ENCODE measurements around the gene USP37. TPM values are rescaled to one million over a fixed set of nuclear protein-coding genes. Genes with fewer than 3 reads are reported as not detected.

USP37 gene
- total and polyA plus RNA-seq, 2 of the 13 experiments (the other 11 are each of a cell fraction or from before 2014, with no cell fraction given), result 6.5 to 30.6 TPM

GRCh38 chr2:218405746-218406208, 162.4 kb downstream of the USP37 start (continued):
- TF ChIP-seq NFAT5 (CRISPR knock-in tag; IDR thresholded peaks at IDR 0.05) (0 out of 2 replicates have a peak, but pooled peaks have one; percentile 21), NR2C2 (CRISPR knock-in tag; IDR thresholded peaks at IDR 0.05; ENCODE audit: borderline replicate concordance) (peak; percentile 61; the same call in 1 of the 2 replicates), ZNF547 (CRISPR knock-in tag; IDR thresholded peaks at IDR 0.05) (peak; percentile 84), SIN3B (IDR thresholded peaks at IDR 0.05; ENCODE audit: low read length) (peak; percentile 4; the same call in 1 of the 2 replicates), ZNF562 (CRISPR knock-in tag; IDR thresholded peaks at IDR 0.05; ENCODE audit: borderline replicate concordance) (no peak), ZSCAN5A (CRISPR knock-in tag; IDR thresholded peaks at IDR 0.05; ENCODE audit: borderline replicate concordance) (0 out of 2 replicates have a peak, but pooled peaks have one; percentile 39), ATM (IDR thresholded peaks at IDR 0.05; ENCODE audit: borderline replicate concordance) (no peak), ZNF34 (CRISPR knock-in tag; IDR thresholded peaks at IDR 0.05; ENCODE audit: borderline replicate concordance) (0 out of 2 replicates have a peak, but pooled peaks have one; percentile 22), KLF11 (CRISPR knock-in tag; IDR thresholded peaks at IDR 0.05) (0 out of 2 replicates have a peak, but pooled peaks have one; percentile 3), NCOA5 (CRISPR knock-in tag; IDR thresholded peaks at IDR 0.05) (0 out of 2 replicates have a peak, but pooled peaks have one; percentile 15), ZNF484 (CRISPR knock-in tag; IDR thresholded peaks at IDR 0.05; ENCODE audit: borderline replicate concordance, low read depth) (peak; percentile 76; the same call in 1 of the 2 replicates), ZNF451 (CRISPR knock-in tag; IDR thresholded peaks at IDR 0.05) (peak; percentile 57)
- TF ChIP-seq, protein P1, sequence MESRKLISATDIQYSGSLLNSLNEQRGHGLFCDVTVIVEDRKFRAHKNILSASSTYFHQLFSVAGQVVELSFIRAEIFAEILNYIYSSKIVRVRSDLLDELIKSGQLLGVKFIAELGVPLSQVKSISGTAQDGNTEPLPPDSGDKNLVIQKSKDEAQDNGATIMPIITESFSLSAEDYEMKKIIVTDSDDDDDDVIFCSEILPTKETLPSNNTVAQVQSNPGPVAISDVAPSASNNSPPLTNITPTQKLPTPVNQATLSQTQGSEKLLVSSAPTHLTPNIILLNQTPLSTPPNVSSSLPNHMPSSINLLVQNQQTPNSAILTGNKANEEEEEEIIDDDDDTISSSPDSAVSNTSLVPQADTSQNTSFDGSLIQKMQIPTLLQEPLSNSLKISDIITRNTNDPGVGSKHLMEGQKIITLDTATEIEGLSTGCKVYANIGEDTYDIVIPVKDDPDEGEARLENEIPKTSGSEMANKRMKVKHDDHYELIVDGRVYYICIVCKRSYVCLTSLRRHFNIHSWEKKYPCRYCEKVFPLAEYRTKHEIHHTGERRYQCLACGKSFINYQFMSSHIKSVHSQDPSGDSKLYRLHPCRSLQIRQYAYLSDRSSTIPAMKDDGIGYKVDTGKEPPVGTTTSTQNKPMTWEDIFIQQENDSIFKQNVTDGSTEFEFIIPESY (CRISPR knock-in tag; IDR thresholded peaks at IDR 0.05), result no peak
- TF ChIP-seq, protein P2, sequence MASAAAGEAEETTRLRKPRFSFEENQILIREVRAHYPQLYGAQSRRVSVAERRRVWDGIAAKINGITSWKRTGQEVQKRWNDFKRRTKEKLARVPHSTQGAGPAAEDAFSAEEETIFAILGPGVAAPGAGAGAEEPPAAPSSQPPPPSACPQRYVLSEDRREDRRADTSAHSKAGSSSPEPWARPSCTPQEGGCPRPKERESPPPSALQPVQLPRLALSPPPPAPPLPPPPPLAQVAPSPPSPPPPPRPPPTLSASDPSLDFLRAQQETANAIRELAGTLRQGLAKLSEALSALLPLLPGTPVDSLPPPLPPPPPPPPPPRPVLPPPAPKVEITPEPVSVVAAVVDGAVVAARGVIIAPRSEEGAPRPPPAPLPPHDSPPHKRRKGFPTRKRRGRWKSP (CRISPR knock-in tag; IDR thresholded peaks at IDR 0.05), result 0 out of 2 replicates have a peak, but pooled peaks have one; percentile 5
- TF ChIP-seq, protein P3, sequence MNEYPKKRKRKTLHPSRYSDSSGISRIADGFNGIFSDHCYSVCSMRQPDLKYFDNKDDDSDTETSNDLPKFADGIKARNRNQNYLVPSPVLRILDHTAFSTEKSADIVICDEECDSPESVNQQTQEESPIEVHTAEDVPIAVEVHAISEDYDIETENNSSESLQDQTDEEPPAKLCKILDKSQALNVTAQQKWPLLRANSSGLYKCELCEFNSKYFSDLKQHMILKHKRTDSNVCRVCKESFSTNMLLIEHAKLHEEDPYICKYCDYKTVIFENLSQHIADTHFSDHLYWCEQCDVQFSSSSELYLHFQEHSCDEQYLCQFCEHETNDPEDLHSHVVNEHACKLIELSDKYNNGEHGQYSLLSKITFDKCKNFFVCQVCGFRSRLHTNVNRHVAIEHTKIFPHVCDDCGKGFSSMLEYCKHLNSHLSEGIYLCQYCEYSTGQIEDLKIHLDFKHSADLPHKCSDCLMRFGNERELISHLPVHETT (CRISPR knock-in tag; conservative IDR thresholded peaks at IDR 0.05), result peak; percentile 31; the same call in 1 of the 2 replicates
- TF ChIP-seq, protein P4, sequence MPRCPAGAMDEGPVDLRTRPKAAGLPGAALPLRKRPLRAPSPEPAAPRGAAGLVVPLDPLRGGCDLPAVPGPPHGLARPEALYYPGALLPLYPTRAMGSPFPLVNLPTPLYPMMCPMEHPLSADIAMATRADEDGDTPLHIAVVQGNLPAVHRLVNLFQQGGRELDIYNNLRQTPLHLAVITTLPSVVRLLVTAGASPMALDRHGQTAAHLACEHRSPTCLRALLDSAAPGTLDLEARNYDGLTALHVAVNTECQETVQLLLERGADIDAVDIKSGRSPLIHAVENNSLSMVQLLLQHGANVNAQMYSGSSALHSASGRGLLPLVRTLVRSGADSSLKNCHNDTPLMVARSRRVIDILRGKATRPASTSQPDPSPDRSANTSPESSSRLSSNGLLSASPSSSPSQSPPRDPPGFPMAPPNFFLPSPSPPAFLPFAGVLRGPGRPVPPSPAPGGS (CRISPR knock-in tag; IDR thresholded peaks at IDR 0.05), result peak; percentile 84; the same call in 1 of the 2 replicates

Data from HepG2 (cell line).